Colonic mucosa (tissue), 4 donors: ENCODE measurements around the gene TSPAN3. TPM values are rescaled to one million over a fixed set of nuclear protein-coding genes. Genes with fewer than 3 reads are reported as not detected.

Experiments used
- DNase-seq: peaks from one replicate; pipeline ENCODE4 v3.0.0-alpha.2; 2020
- H3K27ac ChIP-seq: fragments of 200-600 bp; one replicate; pipeline ENCODE4 v1.8.0; 2021
- H3K27me3 ChIP-seq: fragments of 200-600 bp; one replicate; pipeline ENCODE4 v1.8.0; 2021
- H3K36me3 ChIP-seq: fragments of 200-600 bp; one replicate; pipeline ENCODE4 v1.8.0; 2021
- H3K4me1 ChIP-seq: fragments of 200-600 bp; one replicate; pipeline ENCODE4 v1.8.0; 2021; ENCODE audit warnings: mild to moderate bottlenecking
- H3K4me3 ChIP-seq: fragments of 200-600 bp; one replicate; pipeline ENCODE4 v1.8.0; 2021
- H3K9ac ChIP-seq, 2 donors: one replicate each; pipeline ENCODE4 v1.7.0; 2013; ENCODE audit warnings: control low read depth in 2 of 2, low read depth in 2 of 2, low read length in 2 of 2
- H3K9me3 ChIP-seq: fragments of 200-600 bp; one replicate; pipeline ENCODE4 v1.8.0; 2021
- intact Hi-C: fragments of 100-400 bp; cut with DNase I; formaldehyde crosslinking; loops from one replicate; pipeline ENCODE4 v1.14.1; 2022
- total RNA-seq, 2 donors: library from RNA; stranded (reverse); fragmentation: NEBNext Ultra II Directional in 1 of 2; extraction: Animal tissue kit (Norgen Biotek cat#: 25700) in 1 of 2; gene quantifications; one replicate each; pipeline ENCODE4 v1.2.1, GENCODE V29; 2021
- TF ChIP-seq, protein P1 (sequence below): fragments of 200-600 bp; IDR thresholded peaks from one replicate; pipeline ENCODE4 v1.8.0; 2022; ENCODE audit warnings: antibody characterized with exemption, mild to moderate bottlenecking
- donor health status: healthy.
- donor health status: DM: no; HTN: no; CAD: no.
- donor health status: DM: no; HTN: no; CAD: no.

Gene TSPAN3
- total RNA-seq, 2 donors from 2014 or later = 594 to 841 TPM

DNA sequence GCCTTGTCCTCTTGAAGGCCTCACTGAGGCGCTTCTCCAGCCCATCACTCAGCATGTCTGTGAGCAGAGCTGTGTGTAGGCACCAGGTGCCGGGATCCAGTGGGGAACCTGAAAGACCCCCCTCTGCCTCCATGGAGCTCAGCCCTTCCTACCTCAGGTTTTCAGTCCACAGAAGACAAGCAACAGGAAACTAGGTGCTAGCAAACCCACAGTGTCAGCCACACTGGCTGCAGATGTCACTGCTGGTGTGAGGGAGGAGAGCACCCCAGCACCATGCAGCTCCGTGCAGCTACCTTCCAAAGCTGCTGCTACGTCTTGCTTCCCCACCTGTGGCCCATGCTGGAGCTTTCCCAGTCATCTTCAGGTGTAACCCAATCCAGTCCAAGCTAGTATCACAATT, 58.0 kb downstream of the TSPAN3 start:
- Histone ChIP-seq H3K9me3 (no peaks in the 10 kb centered on the region), H3K27ac (no peak overlapping the region), H3K4me3 (no peak overlapping the region)

DNA sequence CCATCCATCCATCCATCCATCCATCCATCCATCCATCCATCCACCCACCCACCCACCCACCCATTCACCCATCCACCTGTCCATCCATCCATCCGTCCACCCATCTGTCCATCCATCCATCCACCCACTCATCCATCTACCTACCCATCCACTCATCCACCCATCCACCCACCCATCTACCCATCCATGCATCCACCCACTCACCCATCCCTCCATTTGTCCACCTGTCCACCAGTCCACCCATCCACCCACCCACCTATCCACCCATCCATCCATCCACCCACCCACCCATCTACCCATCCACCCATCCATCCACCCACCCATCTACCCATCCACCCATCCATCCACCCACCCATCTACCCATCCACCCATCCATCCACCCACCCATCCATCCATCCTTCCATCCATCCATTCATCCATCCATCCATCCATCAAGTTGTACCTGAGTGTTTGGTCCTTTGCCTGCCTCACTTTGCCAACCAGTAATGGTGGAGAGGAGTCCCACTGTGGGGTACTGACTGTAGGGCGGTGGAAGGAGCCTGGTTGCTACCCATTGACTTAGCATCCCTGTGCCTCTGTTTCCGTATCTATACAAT, 58.7 kb downstream of the TSPAN3 start:
- Histone ChIP-seq H3K9me3 (no peaks in the 10 kb centered on the region), H3K27ac (no peak overlapping the region), H3K4me3 (no peak overlapping the region), H3K27me3 (no peaks in the 10 kb centered on the region), H3K9ac (no peak overlapping the region), H3K4me1 (peaks cover 4% of the 10 kb centered on the region), H3K36me3 (no peaks in the 10 kb centered on the region)
- no peak for DNase-seq
- TF ChIP-seq, protein P1, sequence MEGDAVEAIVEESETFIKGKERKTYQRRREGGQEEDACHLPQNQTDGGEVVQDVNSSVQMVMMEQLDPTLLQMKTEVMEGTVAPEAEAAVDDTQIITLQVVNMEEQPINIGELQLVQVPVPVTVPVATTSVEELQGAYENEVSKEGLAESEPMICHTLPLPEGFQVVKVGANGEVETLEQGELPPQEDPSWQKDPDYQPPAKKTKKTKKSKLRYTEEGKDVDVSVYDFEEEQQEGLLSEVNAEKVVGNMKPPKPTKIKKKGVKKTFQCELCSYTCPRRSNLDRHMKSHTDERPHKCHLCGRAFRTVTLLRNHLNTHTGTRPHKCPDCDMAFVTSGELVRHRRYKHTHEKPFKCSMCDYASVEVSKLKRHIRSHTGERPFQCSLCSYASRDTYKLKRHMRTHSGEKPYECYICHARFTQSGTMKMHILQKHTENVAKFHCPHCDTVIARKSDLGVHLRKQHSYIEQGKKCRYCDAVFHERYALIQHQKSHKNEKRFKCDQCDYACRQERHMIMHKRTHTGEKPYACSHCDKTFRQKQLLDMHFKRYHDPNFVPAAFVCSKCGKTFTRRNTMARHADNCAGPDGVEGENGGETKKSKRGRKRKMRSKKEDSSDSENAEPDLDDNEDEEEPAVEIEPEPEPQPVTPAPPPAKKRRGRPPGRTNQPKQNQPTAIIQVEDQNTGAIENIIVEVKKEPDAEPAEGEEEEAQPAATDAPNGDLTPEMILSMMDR = no peak
- intact Hi-C loops = no loop called here

More for the DNA sequence above, 58.0 kb downstream of the TSPAN3 start:
- H3K27me3 ChIP-seq = no peaks in the 10 kb centered on the region
- H3K4me1 ChIP-seq = peaks cover 4% of the 10 kb centered on the region
- no peak overlapping the region for H3K9ac ChIP-seq
- DNase-seq = no peak
- intact Hi-C loops = no loop called here
- no peaks in the 10 kb centered on the region for H3K36me3 ChIP-seq
- TF ChIP-seq, protein P1 = no peak

DNA sequence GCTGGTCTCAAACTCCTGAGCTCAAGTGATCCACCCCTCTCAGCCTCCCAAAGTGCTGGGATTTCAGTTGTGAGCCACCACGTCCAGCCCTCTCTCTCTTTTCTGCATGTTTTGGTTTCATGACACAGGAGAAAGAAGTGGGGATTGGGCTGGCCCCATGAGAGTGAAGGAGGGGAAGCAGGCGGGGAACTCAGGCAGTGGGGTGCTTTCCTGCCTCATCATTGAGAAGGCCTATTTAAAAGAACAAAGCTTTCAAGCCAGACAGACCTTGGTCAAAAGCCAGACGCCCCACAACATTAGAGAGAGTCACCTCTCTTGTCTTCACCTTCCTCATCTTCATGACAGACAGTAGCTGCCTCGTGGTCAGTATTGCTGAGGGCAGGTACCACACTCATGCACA, 60.1 kb downstream of the TSPAN3 start:
- no peaks in the 10 kb centered on the region for H3K27me3 ChIP-seq
- TF ChIP-seq, protein P1 = no peak
- no peak overlapping the region for H3K27ac ChIP-seq
- H3K4me1 ChIP-seq = peaks cover 4% of the 10 kb centered on the region
- no peak overlapping the region for H3K9ac ChIP-seq
- H3K4me3 ChIP-seq = no peak overlapping the region
- intact Hi-C loops = no loop called here
- no peak for DNase-seq
- H3K9me3 ChIP-seq = no peaks in the 10 kb centered on the region
- H3K36me3 ChIP-seq = no peaks in the 10 kb centered on the region

DNA sequence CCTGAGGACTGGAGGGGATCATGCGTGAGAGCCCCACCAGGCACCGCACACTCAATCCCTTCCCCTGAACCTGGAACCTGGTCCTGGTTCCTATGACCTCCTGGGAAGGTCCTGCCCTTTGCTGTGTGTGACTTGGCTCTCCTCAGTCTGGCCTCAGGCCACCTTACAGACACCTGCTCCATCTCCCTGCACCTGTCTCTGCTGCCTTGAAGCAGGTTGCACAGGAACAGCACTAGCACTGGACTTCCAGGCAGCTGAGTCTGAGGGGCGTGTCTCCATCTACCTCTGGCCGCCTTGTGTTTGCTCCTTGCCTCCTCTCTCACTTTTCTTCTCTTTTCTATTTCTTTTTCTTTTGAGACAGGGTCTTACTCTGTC, 60.6 kb downstream of the TSPAN3 start:
- TF ChIP-seq, protein P1 = no peak
- peaks cover 4% of the 10 kb centered on the region for H3K4me1 ChIP-seq
- H3K4me3 ChIP-seq = no peak overlapping the region
- no peaks in the 10 kb centered on the region for H3K27me3 ChIP-seq
- intact Hi-C loops = no loop called here
- no peaks in the 10 kb centered on the region for H3K9me3 ChIP-seq
- no peak for DNase-seq
- H3K27ac ChIP-seq = no peak overlapping the region
- H3K9ac ChIP-seq = no peak overlapping the region
- no peaks in the 10 kb centered on the region for H3K36me3 ChIP-seq

DNA sequence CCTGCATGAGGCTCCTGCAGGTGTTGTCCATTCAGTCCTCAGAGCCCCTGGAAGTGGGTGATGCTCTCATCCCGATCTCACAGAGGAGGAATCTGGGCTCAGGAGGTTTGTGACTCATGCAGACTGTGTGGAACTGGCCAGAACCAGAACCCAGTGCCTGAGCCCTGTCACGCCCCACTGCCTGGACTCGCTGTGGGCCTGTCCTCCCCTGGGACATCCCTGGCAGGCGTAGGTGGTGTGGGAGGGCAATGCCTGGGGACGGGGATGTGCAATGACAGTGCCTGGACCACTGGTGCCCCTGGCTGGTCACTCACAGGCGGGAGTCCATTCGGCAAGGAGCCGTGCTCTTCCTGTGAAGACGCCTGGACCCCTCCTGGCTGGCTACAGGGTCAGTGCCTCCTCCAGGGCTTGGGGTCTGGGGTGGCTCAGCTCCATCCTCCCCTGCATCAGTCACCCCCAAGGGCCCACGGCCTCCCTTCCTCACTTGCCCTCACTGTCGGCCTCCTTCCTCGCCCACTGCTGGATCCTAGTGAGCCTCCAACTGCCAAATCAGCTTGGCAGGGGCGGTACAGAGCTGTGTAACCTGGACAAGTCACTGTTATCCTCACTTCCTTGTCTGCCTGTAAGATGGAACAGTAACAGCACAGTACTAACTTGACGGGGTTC, 61.1 kb downstream of the TSPAN3 start:
- Histone ChIP-seq H3K27me3 (no peaks in the 10 kb centered on the region), H3K27ac (no peak overlapping the region), H3K4me1 (peaks cover 2% of the 10 kb centered on the region), H3K9ac (no peak overlapping the region), H3K4me3 (no peak overlapping the region), H3K36me3 (no peaks in the 10 kb centered on the region), H3K9me3 (no peaks in the 10 kb centered on the region)
- TF ChIP-seq, protein P1 = no peak
- intact Hi-C loops = no loop called here
- no peak for DNase-seq
